ENCODE data around the gene TSPAN9.

Gene TSPAN9

DNA sequence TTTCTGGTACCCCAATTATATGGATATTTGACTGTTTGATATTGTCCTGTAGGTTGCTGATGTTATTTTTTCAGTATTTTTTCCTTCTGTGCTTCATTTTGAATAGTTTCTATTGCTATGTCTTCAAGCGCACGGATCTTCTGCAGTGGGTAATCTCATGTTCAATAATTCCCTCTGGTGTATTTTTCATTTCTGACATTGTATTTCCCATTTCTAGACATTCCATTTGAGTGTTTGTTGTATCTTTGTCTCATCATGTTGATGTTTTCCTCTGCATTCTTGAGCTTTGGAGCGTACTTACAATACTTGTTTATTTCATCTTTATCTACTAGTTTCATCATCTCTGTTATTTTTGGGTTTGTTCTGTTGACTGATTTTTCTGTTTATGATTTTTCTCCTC, 22.0 kb downstream of the TSPAN9 start:
- no peak for DNase-seq (ENCODE audit: low read depth)

DNA sequence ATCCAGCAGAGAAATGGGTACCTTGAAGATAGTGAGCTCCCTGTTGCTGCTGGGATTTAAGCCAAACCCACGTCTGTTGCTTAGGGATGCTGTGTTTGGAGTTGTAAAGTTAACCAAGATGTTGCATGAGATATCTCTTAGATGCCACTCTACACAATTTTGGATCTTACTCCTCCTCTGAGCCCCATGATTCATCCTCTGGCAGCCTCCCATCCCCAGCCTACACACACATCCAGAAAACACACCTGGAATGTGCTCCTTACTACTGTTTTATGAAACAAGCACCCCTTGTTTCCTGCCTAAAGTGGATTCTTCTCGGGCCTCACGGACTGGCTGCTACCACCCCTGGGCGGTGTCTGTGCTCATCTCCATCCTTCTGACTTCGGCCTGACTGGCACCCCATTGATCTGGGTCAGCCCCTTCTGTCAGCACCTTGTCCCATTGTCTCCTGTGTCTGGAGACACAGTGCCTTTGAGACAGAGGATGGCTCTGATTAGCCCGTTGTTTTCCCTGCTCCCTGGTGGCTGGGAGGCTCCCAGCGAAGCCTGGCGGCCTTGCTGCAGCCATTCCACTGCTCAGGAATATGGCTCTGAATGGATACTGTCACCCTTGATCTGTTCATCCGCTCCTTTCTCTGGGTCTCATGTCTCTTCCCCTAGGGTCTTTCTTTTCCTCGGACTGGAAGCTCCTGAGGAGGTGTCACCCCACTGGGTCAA, 24.3 kb downstream of the TSPAN9 start:
- DNase-seq (ENCODE audit: low read depth) = no peak

DNA sequence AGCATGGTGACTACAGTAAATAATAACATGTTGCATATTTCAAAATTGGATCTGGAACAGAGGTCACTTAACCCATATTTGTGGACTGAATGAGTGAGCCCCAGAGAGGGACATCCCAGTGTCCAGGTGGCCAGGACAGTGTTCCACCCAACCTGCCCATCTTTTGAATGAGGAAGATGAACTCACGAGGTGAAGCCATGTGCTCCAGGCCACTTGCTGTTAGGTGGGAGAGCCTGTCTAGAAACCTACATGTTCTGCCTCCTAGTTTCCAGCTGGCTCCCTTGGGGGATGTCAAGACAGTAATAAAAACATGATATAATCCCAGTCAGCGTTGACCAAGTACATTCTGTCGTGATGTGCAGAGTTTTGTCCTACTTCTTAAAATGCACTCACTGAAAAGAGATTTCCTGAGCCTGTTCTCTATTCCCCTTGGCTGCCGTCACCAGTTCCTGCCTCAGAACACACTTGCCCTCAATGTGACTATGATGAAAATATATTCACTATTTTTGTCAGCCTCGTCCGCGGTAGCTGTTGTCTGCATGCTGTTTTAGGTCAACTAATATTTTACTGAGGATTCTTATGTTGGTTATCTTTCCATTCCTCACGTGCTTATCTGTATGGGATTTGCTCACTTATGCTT, 25.7 kb downstream of the TSPAN9 start:
- no peak for DNase-seq (ENCODE audit: low read depth)

DNA sequence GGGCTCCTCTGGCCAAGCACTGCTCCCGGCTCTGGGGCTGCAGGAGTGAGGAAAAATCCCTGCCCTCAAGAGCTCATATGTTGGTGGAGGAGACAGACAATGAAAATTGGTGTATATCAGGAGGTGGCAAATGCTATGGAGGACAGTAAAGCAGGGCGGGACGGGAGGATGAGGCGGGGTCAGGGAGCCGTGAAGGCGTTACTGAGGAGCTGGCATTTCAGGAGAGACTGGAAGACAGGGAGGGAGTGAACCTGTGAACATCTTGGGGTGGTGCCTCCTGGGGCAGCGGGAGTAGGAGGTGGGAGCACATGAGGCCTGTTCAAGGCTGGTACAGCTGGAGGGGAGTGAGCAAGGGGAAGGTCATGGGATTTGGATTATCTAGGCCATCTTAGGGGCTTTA, 26.6 kb downstream of the TSPAN9 start:
- no peak for DNase-seq (ENCODE audit: low read depth)

- DNase-seq (ENCODE audit: low read depth) = no peak
Observed at GRCh38 chr12:3105690-3106479, 28.7 kb downstream of the TSPAN9 start.

GRCh38 chr12:3106579-3106978, 29.4 kb downstream of the TSPAN9 start:
- DNase-seq (ENCODE audit: low read depth) = no peak

DNA sequence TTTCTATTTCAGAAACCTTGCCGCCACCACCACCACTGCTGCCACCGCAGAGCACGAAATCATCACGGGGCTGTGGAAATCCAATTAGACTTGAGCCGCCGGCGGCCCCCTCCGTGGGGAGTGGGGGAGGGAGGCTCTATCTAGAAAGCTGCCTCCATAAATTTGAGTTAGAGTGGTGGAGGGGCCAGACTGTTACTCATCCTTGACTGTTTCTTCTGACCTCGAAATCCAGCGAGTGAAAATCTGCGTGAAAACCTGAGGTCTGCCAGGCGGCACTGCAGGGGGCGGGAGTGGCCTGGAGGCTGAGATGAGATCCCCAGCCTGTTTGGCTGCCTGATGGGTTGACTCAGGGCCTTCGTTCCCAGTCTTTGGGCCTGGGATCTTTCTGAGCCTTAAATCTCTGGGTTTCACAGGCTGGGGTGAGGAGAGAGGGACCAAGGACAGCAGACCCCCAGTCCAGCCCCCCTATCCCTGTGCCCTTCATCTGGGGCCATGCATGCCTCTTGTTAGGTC, 29.9 kb downstream of the TSPAN9 start:
- DNase-seq (ENCODE audit: low read depth) = no peak

DNA sequence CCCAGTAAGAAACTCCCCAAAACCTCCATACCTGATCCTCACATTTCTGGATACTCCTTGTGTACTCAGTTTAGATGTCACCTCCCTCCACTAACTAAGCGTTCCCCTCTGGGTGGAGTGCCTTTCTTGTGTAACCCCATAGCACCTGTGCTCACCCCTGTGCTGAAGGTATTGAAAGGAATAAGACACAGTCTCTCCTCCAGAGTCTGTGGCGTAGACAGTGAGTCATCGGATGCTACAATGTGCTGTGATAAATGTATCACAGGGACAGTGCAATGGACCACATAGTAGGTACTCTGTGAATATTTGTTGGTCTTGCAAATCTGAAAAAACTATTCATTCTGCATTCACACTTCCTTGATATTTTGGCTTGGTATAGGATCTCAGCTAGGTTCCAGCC, 30.8 kb downstream of the TSPAN9 start:
- no peak for DNase-seq (ENCODE audit: low read depth)

GRCh38 chr12:3110578-3110977, 33.4 kb downstream of the TSPAN9 start:
- DNase-seq (ENCODE audit: low read depth) = no peak

GRCh38 chr12:3113671-3114325, 36.6 kb downstream of the TSPAN9 start:
- DNase-seq (ENCODE audit: low read depth) = no peak

DNA sequence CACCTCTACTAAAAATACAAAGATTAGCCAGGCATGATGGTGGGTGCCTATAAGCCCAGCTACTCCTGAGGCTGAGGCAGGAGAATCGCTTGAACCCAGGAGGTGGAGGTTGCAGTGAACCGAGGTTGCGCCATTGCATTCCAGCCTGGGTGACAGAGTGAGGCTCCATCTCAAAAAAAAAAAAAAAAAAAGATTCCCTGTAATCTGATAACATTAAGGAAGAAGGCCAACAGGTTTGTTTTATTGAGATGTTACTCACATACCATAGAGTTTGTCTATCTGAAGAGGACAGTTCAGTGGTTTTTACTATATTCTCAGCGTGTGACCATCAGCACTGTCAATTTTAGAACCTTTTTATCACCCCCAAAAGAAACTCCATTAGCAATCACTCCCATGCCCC, 37.5 kb downstream of the TSPAN9 start:
- DNase-seq (ENCODE audit: low read depth) = no peak

GRCh38 chr12:3115078-3115477, 37.9 kb downstream of the TSPAN9 start:
- no peak for DNase-seq (ENCODE audit: low read depth)

GRCh38 chr12:3116106-3116844, 39.1 kb downstream of the TSPAN9 start:
- DNase-seq (ENCODE audit: low read depth) = no peak

DNA sequence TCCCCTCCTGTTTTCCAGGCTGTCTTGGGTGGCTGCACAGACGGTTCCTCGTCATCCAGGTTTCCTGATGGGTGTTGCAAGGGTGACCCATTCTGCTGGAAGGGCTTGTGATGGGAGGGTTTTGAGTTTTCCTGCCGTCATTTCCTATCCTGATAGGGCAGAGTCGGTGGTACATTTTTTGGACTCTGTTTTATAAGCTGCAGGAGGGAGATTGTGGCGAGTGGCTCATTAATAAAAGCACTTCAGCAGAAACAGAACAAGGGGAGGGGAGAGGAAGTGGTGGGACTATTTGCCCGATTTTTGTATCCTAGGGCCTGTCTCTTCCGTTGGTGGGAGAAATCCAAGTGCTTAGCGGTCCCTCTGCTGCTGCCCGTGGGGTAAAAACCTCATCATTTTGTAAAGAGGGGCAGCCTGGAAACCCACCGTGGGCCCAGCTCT, 40.0 kb downstream of the TSPAN9 start:
- DNase-seq (ENCODE audit: low read depth) = no peak

DNA sequence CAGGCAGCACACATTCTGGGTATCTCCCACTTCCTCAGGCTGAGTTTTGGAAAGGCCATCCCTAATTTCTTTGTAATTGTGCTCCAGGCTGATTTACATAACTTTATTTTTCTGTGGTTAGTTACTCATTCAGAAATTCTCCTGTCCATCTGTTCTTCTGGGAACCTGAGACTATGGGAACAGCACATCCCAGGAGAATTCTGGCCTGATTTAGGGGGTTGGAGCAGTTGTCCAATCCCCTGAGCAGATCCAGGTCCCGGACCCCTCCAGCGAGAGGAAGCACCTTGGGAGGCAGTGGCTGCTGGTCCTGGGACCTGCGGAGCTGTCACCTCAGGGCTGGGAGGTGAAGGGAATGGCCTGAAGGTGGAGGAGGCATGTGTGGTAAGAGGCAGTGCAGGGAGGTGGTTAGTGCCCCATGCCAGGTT, 40.4 kb downstream of the TSPAN9 start:
- DNase-seq (ENCODE audit: low read depth) = no peak

GRCh38 chr12:3119192-3119755, 42.1 kb downstream of the TSPAN9 start:
- no peak for DNase-seq (ENCODE audit: low read depth)

DNA sequence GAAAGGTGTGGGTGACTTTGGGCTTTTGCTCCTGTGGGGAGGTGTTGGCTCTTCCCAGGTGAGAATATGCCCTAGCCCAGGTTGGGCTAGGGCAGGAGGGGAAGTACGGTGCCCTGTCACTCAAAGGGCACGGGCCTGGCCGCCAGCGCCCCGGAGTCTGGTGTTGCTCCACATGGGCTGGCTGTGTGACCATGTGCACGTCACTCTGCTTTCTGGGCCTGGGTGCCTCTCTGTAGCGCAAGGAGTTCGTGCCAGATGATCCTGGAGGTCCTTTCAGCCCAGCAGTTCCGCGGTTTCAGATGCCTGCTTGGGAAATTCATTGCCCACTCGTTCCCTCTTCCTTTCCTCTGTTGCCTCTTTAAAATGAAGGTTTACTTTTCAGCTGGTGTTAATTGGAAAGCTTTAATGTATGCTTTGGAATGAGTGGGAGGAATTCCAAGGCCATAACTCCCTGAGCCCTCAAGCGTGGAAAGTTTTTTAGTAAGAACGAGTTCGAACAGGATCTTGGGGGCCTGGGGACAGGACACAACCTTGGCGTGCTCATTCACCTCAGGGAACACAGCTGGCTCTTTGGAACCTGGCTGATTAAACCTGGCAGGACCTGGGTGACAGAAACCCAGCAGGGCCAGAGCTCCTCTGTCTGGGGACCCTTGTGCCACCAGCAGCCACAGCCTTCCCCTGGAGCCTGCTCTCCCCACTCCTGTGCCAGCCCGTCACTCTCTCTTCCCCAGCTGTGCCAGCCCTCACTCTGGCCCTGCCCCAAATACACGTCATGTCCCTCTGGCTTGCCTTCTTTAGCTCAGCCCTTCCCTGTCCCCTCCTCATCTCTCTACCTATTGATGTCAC, 42.8 kb downstream of the TSPAN9 start:
- no peak for DNase-seq (ENCODE audit: low read depth)

GRCh38 chr12:3120701-3121100, 43.5 kb downstream of the TSPAN9 start:
- DNase-seq (ENCODE audit: low read depth) = no peak

DNA sequence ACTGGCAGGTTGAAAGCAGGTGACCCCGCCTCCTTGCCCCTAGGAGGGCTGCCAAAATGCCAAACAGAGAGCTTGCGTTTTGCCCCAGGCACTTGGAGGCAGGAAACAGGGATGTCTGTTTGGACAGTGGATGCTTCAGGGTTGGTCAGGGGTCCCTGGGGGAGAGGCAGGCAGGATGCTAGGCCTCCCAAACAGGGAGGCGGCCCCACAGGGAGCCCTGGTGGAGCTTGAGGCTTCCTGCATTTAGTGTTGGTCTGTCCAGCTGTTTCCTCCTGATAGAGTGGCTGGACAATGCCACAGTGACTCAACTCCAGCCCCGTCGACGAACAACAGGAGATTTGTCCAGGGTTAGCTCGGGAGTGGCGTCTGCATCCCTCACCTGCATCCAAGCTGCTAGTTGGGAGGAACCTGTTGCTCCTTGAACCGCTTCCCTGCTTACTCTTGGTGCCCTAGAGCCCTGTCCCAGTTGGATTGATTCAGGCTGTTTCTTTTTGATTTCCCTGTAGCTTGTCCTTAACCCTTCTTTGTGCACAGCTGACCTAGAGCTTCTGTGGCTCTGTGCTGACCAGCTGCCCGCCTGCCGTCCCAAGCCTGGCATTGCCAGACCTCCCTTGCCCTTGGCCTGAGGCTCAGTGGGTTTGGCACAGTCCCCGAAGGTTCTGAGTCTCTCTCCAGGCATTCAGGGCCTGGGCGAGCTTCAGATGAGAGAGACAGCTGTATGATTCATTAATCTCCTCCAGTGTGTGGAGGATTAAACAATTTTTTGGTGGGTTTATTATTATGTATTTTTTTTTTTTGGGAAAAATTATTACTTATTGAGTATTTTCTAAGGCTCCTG, 45.9 kb downstream of the TSPAN9 start:
- no peak for DNase-seq (ENCODE audit: low read depth)
